HFF-Myc (cell line): ENCODE data around the gene RNASE1.

Experiments
- DNase-seq: peaks from one replicate; pipeline ENCODE4 v3.0.0-alpha.2; 2011; ENCODE audit warnings: low read depth; ENCODE audit errors: extremely low read depth
- H3K4me3 ChIP-seq: replicated peaks from 2 replicates; pipeline ENCODE4 v1.5.1; 2011; ENCODE audit warnings: low read depth, mild to moderate bottlenecking, control low read depth, low read length
- CTCF ChIP-seq: IDR thresholded peaks from 2 replicates; pipeline ENCODE4 v1.5.1; 2012; ENCODE audit warnings: mild to moderate bottlenecking, low read depth, low read length, control low read depth; ENCODE audit errors: missing control alignments

RNASE1 gene

GRCh38 chr14:20790464-20791116 lies 12.1 kb downstream of the RNASE1 start:
- no peak overlapping the region for H3K4me3 ChIP-seq
- TF ChIP-seq CTCF = no peak
- DNase-seq = no peak

GRCh38 chr14:20789230-20789813 lies 13.3 kb downstream of the RNASE1 start:
- DNase-seq = no peak
- H3K4me3 ChIP-seq = no peak overlapping the region
- TF ChIP-seq CTCF = no peak

GRCh38 chr14:20787025-20787424 lies 15.6 kb downstream of the RNASE1 start:
- no peak for TF ChIP-seq CTCF

GRCh38 chr14:20782280-20782890 lies 20.3 kb downstream of the RNASE1 start:
- TF ChIP-seq CTCF = no peak
- no peak for DNase-seq

More at GRCh38 chr14:20787025-20787424, 15.6 kb downstream of the RNASE1 start:
- DNase-seq = no peak
- no peak overlapping the region for H3K4me3 ChIP-seq

GRCh38 chr14:20781803-20782202 lies 20.8 kb downstream of the RNASE1 start:
- no peak overlapping the region for H3K4me3 ChIP-seq

More at GRCh38 chr14:20782280-20782890, 20.3 kb downstream of the RNASE1 start:
- H3K4me3 ChIP-seq = no peak overlapping the region

GRCh38 chr14:20775901-20776300 lies 26.7 kb downstream of the RNASE1 start:
- no peak for TF ChIP-seq CTCF
- DNase-seq = no peak
- H3K4me3 ChIP-seq = no peak overlapping the region

More at GRCh38 chr14:20781803-20782202, 20.8 kb downstream of the RNASE1 start:
- no peak for DNase-seq
- TF ChIP-seq CTCF = no peak
